WTC11 (cell line): ENCODE measurements around the gene PLCH2.

Source experiments
- ESRRA ChIP-seq: sonication (generic); formaldehyde crosslinking; IDR thresholded peaks from 2 replicates; pipeline ENCODE4 v1.8.1; 2022; ENCODE audit warnings: mild to moderate bottlenecking, missing genetic modification reagents, borderline replicate concordance
- TF ChIP-seq, protein P1 (sequence below): fragments of 200-600 bp; IDR thresholded peaks from 2 replicates; pipeline ENCODE4 v1.8.0; 2022; ENCODE audit warnings: antibody characterized with exemption

DNA sequence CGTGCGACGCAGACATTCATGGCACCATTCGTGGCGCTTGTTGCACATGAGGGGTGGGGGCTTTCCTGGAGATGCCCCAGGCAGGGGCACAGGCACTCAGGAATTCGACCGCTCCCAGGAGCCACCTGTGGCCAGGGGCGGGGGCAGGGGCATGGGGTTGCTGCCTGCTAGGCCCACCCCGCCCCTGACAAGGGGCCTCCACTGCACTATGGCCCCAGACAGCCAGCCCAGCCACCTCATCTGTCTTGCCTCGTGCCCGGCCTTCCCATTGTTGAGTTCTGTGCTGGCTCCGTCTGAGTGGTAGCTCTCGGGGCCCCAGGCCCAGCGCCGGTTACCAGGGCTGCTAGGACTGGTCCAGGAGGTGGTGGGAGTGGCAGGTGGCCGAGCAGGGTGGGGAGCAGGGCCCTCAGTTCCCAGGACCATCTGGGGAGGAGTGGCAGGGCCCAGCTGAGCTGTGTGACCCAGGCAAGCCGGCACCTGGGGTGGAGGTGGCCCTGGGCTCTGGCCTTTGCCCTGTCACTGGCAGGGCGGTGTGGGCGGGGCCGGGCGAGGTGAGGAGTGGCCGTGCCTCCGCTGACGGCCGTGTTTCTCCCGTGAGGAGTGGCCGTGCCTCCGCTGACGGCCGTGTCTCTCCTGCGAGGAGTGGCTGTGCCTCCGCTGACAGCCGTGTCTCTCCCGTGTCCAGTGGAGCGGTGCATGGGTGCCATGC lies 1.9 kb downstream of the PLCH2 start:
- TF ChIP-seq, protein P1, sequence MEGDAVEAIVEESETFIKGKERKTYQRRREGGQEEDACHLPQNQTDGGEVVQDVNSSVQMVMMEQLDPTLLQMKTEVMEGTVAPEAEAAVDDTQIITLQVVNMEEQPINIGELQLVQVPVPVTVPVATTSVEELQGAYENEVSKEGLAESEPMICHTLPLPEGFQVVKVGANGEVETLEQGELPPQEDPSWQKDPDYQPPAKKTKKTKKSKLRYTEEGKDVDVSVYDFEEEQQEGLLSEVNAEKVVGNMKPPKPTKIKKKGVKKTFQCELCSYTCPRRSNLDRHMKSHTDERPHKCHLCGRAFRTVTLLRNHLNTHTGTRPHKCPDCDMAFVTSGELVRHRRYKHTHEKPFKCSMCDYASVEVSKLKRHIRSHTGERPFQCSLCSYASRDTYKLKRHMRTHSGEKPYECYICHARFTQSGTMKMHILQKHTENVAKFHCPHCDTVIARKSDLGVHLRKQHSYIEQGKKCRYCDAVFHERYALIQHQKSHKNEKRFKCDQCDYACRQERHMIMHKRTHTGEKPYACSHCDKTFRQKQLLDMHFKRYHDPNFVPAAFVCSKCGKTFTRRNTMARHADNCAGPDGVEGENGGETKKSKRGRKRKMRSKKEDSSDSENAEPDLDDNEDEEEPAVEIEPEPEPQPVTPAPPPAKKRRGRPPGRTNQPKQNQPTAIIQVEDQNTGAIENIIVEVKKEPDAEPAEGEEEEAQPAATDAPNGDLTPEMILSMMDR: no peak
- no peak for TF ChIP-seq ESRRA (CRISPR knock-in tag)
